Body of pancreas (tissue), 4 donors: Measurements from ENCODE around the gene RNF8. TPM values are rescaled to one million over a fixed set of nuclear protein-coding genes. Genes with fewer than 3 reads are reported as not detected.

Source experiments
- ATAC-seq: fragments of 150-250 bp; one replicate; pipeline ENCODE4 v1.9.1; 2016
- DNase-seq, 4 donors: peaks; one replicate each; pipeline ENCODE4 v3.0.0-alpha.2; 2019
- H3K27ac ChIP-seq, 4 donors: fragments of 200-600 bp; sonication (generic); 1 replicate in 3 of 4; 2 replicates in 1 of 4; pipeline versions ENCODE4 v1.5.1 to v1.6.1; 2016 to 2019; ENCODE audit warnings: mild to moderate bottlenecking in 1 of 4, mixed read lengths in 1 of 4, moderate library complexity in 1 of 4
- H3K27me3 ChIP-seq, 2 donors: fragments of 200-600 bp; sonication (generic); one replicate each; pipeline ENCODE4 v1.6.0; 2016; ENCODE audit warnings: mild to moderate bottlenecking in 1 of 2
- H3K36me3 ChIP-seq, 2 donors: fragments of 200-600 bp; sonication (generic); replicated peaks in 1 of 2; 2 replicates each; pipeline ENCODE4 v1.5.1; 2016; ENCODE audit warnings: low read depth in 2 of 2; ENCODE audit not compliant: insufficient read depth in 1 of 2
- H3K4me1 ChIP-seq: fragments of 200-600 bp; sonication (generic); one replicate; pipeline ENCODE4 v1.6.0; 2016
- H3K4me3 ChIP-seq, 2 donors: fragments of 200-600 bp; sonication (generic); 1 replicate in 1 of 2; 2 replicates in 1 of 2; pipeline ENCODE4 v1.5.1; 2016 to 2019
- H3K9me3 ChIP-seq, 3 donors: fragments of 200-600 bp; sonication (generic); 1 replicate in 2 of 3; 2 replicates in 1 of 3; pipeline ENCODE4 v1.5.1; 2016
- POLR2A ChIP-seq, 3 donors: fragments of 450-650 bp; IDR thresholded peaks; one replicate each; pipeline ENCODE4 v1.6.1; 2016; ENCODE audit warnings: antibody characterized with exemption in 3 of 3, mild to moderate bottlenecking in 2 of 3
- WGBS, 2 donors: methylation state at CpG; one replicate each; pipeline ENCODE4 v1.1.5; 2017; 5-methylcytosine and 5-hydroxymethylcytosine counted together
- intact Hi-C: fragments of 100-400 bp; cut with DNase I; formaldehyde crosslinking; loops from one replicate; pipeline ENCODE4 v1.15.1; 2023
- total RNA-seq, 2 donors: library from RNA; depleted of rRNA; stranded (reverse); fragments of >200 nt; gene quantifications; one replicate each; pipeline ENCODE4 v1.1.0, GENCODE V29; 2016
- TF ChIP-seq, protein P1 (sequence below), 7 experiments: fragments of 450-650 bp in 4 of 7; fragments of 200-600 bp in 3 of 7; sonication (generic) in 3 of 7; IDR thresholded peaks; one replicate each; pipeline ENCODE4 v1.5.1; 2016 to 2019; ENCODE audit warnings: antibody characterized with exemption in 7 of 7

Gene RNF8
- total RNA-seq, 2 donors from 2014 or later: 6.0 to 15.5 TPM

DNA sequence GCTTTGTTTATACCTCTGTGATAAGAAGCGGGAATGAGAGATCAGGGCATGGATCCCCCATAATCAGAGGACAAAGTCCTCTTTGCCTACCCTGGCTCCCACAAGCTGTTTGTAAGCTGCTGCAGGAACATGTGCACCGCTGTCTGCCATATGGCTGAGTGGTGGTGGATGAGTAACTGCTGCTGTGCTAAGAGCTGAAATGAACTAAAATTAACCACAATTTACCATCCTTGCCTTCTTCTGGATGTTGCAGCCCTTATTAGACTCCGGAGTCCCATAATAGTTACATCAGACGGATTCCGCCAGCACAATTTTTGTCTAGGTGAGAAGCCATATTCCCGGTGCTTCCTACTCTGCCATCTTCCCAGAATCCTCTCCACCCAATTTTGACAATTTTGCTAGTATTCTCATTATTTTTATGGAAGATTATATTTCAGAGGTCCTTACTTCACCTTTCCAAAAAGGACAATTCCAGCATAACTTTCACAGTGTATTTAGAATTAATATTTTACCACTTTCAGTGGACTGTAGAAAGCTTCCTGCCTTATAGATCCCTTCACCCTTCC is 73.2 kb downstream of the RNF8 start:
- DNase-seq (no peak), ATAC-seq (no peak)
- Histone ChIP-seq H3K27ac (no peak overlapping the region), H3K4me1 (peaks cover under 1% of the 10 kb centered on the region), H3K27me3 (no peaks in the 10 kb centered on the region), H3K36me3 (no peaks in the 10 kb centered on the region), H3K4me3 (no peak overlapping the region), H3K9me3 (no peaks in the 10 kb centered on the region)
- TF ChIP-seq, protein P1, sequence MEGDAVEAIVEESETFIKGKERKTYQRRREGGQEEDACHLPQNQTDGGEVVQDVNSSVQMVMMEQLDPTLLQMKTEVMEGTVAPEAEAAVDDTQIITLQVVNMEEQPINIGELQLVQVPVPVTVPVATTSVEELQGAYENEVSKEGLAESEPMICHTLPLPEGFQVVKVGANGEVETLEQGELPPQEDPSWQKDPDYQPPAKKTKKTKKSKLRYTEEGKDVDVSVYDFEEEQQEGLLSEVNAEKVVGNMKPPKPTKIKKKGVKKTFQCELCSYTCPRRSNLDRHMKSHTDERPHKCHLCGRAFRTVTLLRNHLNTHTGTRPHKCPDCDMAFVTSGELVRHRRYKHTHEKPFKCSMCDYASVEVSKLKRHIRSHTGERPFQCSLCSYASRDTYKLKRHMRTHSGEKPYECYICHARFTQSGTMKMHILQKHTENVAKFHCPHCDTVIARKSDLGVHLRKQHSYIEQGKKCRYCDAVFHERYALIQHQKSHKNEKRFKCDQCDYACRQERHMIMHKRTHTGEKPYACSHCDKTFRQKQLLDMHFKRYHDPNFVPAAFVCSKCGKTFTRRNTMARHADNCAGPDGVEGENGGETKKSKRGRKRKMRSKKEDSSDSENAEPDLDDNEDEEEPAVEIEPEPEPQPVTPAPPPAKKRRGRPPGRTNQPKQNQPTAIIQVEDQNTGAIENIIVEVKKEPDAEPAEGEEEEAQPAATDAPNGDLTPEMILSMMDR (IDR thresholded peaks at IDR 0.05): no peak
- no peak for TF ChIP-seq POLR2A (IDR thresholded peaks at IDR 0.05)
- WGBS, 2 donors: 78 to 81% methylated on average over 6 of the region's 6 CpGs
- intact Hi-C loops: no loop called here

DNA sequence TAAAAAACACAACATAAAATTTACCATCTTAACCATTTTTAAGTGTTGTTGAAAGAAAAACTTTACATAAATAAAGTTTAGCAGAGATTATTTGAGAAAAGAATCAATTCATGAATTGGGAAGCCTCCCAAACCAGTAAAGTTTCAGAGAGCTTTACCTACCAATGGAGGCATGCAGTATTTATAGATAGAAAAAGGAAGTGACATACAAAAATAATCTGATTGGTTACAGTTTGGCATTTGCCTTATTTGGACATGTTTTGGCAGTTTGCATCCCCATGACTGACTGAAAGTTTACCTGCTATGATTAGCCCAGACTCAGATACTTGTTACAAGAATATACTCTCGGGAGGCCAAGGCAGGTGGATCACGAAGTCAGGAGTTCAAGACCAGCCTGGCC is 75.6 kb downstream of the RNF8 start:
- DNase-seq: no peak
- Histone ChIP-seq H3K36me3 (no peaks in the 10 kb centered on the region), H3K27me3 (no peaks in the 10 kb centered on the region), H3K4me3 (no peak overlapping the region), H3K27ac (no peak overlapping the region), H3K4me1 (peaks cover 16% of the 10 kb centered on the region), H3K9me3 (no peaks in the 10 kb centered on the region)
- no peak for ATAC-seq
- intact Hi-C loops: no loop called here
- TF ChIP-seq, protein P1 (IDR thresholded peaks at IDR 0.05): no peak
- no peak for TF ChIP-seq POLR2A (IDR thresholded peaks at IDR 0.05)
- WGBS, 2 donors: 35 to 53% methylated on average over 2 of the region's 2 CpGs

DNA sequence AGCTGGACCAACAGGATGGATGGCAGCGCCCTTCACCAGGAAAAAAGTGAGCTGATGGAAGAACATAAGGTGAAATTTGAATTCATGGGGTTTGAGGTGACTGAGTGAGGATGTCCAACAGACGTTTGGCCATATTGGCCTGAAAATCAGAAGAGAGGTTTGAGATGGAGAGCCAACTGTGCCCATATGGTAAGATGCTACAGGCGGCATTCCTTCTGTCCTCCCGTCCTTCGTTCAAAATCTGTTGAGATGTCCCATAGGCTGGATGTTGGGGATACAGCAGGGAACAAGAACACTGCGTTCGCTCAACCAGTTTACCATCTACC is 78.8 kb downstream of the RNF8 start:
- ATAC-seq (peak; percentile 13), DNase-seq (no peak)
- Histone ChIP-seq H3K4me3 (peak overlapping the region; percentile 59 to 88), H3K36me3 (peaks cover 0 to 6% of the 10 kb centered on the region in 2 donors), H3K4me1 (peaks cover 21% of the 10 kb centered on the region), H3K9me3 (no peaks in the 10 kb centered on the region), H3K27me3 (no peaks in the 10 kb centered on the region), H3K27ac (peak overlapping the region; percentile 78 to 90 (median 84))
- TF ChIP-seq, protein P1 (IDR thresholded peaks at IDR 0.05): no peak
- no peak for TF ChIP-seq POLR2A (IDR thresholded peaks at IDR 0.05)
- 4 to 11% methylated on average over 7 of the region's 7 CpGs for WGBS, 2 donors
- intact Hi-C loops: no loop called here

DNA sequence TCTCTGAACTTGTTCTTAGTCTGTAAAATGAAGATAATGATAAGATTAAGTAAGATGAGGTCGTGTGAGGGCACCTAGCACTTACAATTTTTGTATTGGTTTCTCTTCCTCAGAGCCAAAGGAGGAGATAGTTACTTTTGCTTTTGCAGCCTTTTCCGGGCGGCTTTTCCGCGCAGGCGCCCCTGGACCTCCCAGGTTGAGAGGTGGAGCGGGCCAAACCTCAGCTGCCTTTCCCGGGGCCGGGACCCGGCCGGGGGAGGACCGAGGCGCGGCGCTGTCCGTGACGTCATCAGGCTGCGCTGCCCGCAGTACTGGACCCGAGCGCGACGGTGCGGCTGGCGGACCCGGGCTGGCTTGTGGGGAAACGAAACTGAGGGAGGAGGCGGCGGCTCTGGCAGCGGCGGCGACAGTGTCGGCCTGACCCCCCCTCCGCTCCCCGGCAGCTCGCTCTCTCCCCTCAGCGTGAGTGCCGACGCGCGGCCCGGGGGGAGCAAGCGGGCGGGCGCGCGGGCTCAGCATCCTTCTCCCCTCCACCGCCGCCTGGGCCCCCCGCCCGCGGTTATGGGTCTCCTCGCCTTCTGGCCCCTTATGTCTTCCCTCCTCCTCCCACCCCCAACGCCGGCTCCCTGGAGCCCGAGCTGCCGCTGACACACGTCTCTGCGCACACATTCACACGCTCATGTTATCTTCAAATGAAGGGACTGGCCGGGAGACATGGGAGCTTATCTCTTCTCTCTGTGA is 79.3 kb downstream of the RNF8 start, which contains the start of gene CMTR1:
Gene CMTR1 (plus strand): TSS at position 306 of the 741 bp plus-strand sequence. CDS start 2,409 bp downstream, outside the sequence.
- peak within 1 kb of the TSS; percentile 59 to 88 for H3K4me3 ChIP-seq
- H3K9me3 ChIP-seq: no peaks in the 10 kb centered on the region
- peaks cover 0 to 6% of the 10 kb centered on the region in 2 donors for H3K36me3 ChIP-seq
- WGBS, 2 donors: 0 to 1% methylated on average over 27 to 55 of the region's 61 CpGs
- ATAC-seq: peak; percentile 100
- intact Hi-C loops: no loop called here
- no peaks in the 10 kb centered on the region for H3K27me3 ChIP-seq
- peaks cover 27% of the 10 kb centered on the region for H3K4me1 ChIP-seq
- DNase-seq: peak; percentile 95 to 96 (median 96)
- TF ChIP-seq POLR2A (IDR thresholded peaks at IDR 0.05): peak; percentile 66 to 87 (median 85)
- TF ChIP-seq, protein P1 (IDR thresholded peaks at IDR 0.05): peak in 3 of 7 experiments; percentile 10 to 26 (median 16)
- H3K27ac ChIP-seq: peak within 1 kb of the TSS; percentile 78 to 90 (median 84)
